OCI-LY3 (cell line): Measurements from ENCODE around the gene SVEP1.

Experiments
- CTCF ChIP-seq: fragments of 200-600, 300-600 bp; sonication (generic); IDR thresholded peaks from 2 replicates; pipeline ENCODE4 v1.5.1; 2014; ENCODE audit warnings: antibody characterized with exemption, low read length, low read depth
- EZH2phosphoT487 ChIP-seq: fragments of 200-600 bp; shearing (Covaris generic); IDR thresholded peaks from 2 replicates; pipeline ENCODE4 v1.6.1; 2018; ENCODE audit warnings: antibody characterized with exemption, mixed run types, low read depth

- TF ChIP-seq CTCF, result no peak
- no peak for TF ChIP-seq EZH2phosphoT487
Measured at GRCh38 chr9:110404473-110404872, 175.1 kb downstream of the SVEP1 start.
